ENCODE results near the gene MAP3K20.

MAP3K20 gene

DNA sequence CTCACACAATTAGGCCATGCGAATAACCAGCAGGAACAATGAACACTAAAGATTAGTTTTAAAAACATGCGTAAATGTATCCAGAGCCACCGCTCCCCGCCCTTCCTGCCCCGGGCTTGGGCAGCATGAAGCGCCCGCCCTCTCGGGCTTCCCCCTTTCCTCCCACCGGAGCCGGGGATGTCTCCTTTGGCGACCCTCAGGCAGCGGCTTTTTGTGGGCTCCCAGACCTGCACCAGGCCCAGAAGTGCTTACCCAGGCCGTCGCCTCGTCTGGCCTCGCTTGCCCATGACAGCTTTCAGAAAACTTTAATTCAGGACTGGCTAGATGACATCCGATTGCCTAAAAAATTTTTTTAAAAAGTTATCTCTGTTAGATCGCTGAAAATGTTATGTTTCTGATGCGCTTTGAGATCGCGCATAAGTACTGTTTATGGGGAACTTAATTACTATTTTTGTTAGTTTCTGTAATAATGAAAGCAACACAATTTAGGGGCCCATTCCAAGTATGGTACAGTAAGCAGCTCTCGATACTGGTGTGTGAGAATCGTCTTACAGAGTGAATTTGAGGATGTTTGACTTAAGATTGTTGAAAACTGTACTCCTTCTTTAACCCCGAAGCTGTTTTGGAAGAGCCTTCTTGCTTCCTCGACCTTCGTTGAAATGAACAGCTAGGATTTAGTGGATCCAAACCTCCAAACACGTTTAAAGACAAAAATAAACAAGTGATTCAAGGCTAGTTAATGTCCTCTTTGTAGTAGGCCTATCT, 1.1 kb downstream of the MAP3K20 start:
- H3K4me3 ChIP-seq (ENCODE audit: low read depth in 1 of 2, low read length in 1 of 2) = peak overlapping the region; percentile 72 to 89

DNA sequence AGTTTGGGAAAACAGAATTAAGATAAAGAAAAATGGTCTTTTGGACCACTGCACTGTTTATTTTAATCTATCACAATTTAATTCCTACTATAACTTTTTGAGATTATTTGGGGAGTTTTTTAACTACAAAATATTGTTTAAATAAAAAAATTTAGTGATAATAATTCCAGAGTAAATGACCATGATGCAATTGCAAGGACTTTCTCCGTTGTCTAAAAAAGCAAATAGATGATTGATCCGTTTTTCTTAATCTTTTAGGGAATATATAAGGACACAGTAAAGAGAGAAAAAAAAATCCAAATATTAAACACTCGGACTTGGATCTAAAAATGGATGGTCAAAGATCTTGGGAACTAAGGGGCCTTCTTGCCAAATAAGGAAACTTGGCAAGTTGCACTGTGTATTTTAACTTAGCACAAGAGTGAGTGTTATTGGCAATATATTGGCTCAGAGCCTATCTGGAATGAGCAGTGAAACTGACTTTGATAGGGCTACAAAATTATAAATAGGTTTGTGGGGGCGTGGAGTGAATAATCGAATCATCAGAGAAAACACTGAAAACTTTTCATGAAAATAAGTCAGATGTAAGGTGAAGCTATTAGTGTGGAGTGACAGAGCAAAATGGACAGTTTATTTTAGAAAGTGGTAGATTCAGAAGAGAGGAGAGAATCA, 2.0 kb downstream of the MAP3K20 start:
- peaks cover 13 to 17% of the 10 kb centered on the region in 2 experiments for H3K4me1 ChIP-seq (ENCODE audit: control insufficient read depth in 1 of 2, insufficient read depth in 1 of 2, low read depth in 1 of 2, low read length in 1 of 2)
- no peak overlapping the region for H3K27ac ChIP-seq
- peaks cover 38% of the 10 kb centered on the region for H3K27me3 ChIP-seq
- no peak overlapping the region for H3K4me3 ChIP-seq (ENCODE audit: low read depth in 1 of 2, low read length in 1 of 2)
- no peaks in the 10 kb centered on the region for H3K9me3 ChIP-seq
- TF ChIP-seq, protein P1, sequence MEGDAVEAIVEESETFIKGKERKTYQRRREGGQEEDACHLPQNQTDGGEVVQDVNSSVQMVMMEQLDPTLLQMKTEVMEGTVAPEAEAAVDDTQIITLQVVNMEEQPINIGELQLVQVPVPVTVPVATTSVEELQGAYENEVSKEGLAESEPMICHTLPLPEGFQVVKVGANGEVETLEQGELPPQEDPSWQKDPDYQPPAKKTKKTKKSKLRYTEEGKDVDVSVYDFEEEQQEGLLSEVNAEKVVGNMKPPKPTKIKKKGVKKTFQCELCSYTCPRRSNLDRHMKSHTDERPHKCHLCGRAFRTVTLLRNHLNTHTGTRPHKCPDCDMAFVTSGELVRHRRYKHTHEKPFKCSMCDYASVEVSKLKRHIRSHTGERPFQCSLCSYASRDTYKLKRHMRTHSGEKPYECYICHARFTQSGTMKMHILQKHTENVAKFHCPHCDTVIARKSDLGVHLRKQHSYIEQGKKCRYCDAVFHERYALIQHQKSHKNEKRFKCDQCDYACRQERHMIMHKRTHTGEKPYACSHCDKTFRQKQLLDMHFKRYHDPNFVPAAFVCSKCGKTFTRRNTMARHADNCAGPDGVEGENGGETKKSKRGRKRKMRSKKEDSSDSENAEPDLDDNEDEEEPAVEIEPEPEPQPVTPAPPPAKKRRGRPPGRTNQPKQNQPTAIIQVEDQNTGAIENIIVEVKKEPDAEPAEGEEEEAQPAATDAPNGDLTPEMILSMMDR (IDR thresholded peaks at IDR 0.05) = no peak
- H3K36me3 ChIP-seq = no peaks in the 10 kb centered on the region

More for the DNA sequence above, 1.1 kb downstream of the MAP3K20 start:
- Histone ChIP-seq H3K27me3 (peaks cover 43% of the 10 kb centered on the region), H3K36me3 (no peaks in the 10 kb centered on the region), H3K9me3 (no peaks in the 10 kb centered on the region), H3K27ac (no peak overlapping the region), H3K4me1 (ENCODE audit: control insufficient read depth in 1 of 2, insufficient read depth in 1 of 2, low read depth in 1 of 2, low read length in 1 of 2) (peaks cover 13 to 17% of the 10 kb centered on the region in 2 experiments)
- TF ChIP-seq, protein P1 (IDR thresholded peaks at IDR 0.05) = no peak

DNA sequence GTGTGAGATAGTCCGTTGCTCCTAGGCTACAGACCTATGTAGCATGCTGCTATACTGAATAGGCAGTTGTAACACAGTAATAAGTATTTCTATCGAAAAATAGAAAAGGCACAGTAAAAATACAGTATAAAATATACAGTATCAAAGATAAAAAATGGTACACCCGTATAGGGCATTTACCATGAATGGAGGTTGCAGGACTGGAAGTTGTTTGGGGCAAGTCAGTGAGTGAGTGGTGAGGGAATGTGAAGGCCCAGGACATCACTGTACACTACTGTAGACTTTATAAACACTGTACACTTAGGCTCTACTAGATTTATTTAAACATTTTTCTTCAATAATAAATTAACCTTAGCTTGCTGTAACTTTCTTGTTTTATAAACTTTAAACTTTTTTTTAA, 3.5 kb downstream of the MAP3K20 start:
- Histone ChIP-seq H3K4me1 (ENCODE audit: control insufficient read depth in 1 of 2, insufficient read depth in 1 of 2, low read depth in 1 of 2, low read length in 1 of 2) (peaks cover 13 to 17% of the 10 kb centered on the region in 2 experiments), H3K27me3 (peaks cover 26% of the 10 kb centered on the region), H3K27ac (no peak overlapping the region), H3K9me3 (no peaks in the 10 kb centered on the region), H3K4me3 (ENCODE audit: low read depth in 1 of 2, low read length in 1 of 2) (no peak overlapping the region), H3K36me3 (no peaks in the 10 kb centered on the region)
- TF ChIP-seq, protein P1 (IDR thresholded peaks at IDR 0.05) = no peak

DNA sequence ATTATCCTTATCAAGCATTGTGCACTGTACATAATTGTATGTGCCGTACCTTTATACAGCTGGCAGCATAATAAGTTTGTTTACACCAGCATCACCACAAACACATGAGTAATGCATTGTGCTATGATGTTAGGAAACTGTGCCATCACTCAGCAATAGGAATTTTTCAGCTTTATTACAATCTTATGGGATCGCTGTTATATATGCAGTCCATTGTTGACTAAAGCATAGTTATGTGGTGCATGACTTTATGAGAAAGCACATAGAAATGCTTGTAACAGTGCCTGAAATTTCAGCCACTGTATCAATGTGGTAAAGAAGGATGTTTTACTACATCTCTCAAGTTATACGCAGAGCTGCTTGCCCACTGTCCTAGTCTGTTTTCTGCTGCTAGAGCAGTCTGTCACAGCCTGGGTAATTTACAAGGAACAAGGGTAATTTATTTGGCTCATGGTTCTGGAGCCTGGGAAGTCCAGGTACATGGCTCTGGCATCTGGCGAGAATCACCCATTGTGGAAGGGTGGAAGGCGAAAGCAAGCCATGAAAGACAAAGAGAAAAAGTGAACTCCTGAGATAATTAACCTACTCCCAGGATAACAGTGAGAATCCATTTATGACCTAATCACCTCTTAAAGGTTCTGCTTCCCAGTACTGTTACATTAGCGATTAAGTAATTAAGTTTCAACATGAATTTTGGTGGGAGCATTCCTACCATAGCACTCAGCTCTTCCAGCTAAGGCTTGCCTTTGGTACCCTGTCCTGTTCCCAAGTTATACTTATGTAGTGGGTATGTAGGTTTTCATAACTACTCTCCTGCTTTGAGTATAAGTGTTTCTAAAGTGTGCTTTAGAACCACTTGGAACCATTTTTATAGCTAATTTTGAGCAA, 4.6 kb downstream of the MAP3K20 start:
- Histone ChIP-seq H3K27ac (no peak overlapping the region), H3K9me3 (no peaks in the 10 kb centered on the region), H3K27me3 (peaks cover 19% of the 10 kb centered on the region), H3K4me3 (ENCODE audit: low read depth in 1 of 2, low read length in 1 of 2) (no peak overlapping the region), H3K4me1 (ENCODE audit: control insufficient read depth in 1 of 2, insufficient read depth in 1 of 2, low read depth in 1 of 2, low read length in 1 of 2) (peaks cover 11 to 14% of the 10 kb centered on the region in 2 experiments), H3K36me3 (no peaks in the 10 kb centered on the region)
- TF ChIP-seq, protein P1 (IDR thresholded peaks at IDR 0.05) = no peak

DNA sequence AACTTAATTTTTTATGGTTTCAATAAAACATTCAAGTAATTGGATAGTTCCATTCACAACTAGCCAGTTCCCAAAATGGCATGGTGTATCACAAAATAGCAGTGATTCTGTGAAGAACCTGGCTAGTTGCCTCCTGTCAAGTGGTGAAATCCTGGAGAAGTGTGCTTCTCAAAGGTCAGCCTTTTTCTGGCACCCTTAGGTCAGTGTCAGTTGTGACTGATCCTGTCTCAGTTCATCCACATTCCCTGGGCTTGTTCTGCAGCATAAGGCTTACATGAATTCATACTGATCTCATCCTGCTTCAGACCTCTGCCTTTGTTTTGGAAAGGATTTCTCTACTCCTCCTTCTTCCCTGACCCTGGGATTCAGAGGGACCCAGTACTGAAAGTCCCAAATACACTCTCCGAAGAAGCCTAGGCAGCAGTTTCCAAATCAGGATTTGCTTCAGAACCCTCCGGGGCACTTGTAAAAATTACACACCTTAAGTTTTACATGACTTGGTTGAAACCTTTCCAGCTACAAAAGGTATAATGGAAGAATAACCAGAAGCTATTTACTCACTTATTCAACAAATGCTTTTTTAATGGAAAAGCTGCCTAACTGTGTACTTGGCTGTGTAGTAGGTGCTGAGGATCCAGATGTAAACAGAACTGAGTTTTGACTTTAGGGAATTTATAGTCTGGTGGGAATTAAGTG, 11.0 kb downstream of the MAP3K20 start:
- Histone ChIP-seq H3K4me1 (ENCODE audit: control insufficient read depth in 1 of 2, insufficient read depth in 1 of 2, low read depth in 1 of 2, low read length in 1 of 2) (no peaks in the 10 kb centered on the region), H3K9me3 (no peaks in the 10 kb centered on the region), H3K36me3 (no peaks in the 10 kb centered on the region), H3K27me3 (no peaks in the 10 kb centered on the region), H3K4me3 (ENCODE audit: low read depth in 1 of 2, low read length in 1 of 2) (no peak overlapping the region), H3K27ac (no peak overlapping the region)
- TF ChIP-seq, protein P1 (IDR thresholded peaks at IDR 0.05) = no peak

Measured in neutrophil (primary cell).